Trophoblast cell (in vitro differentiated cells and primary cell): ENCODE measurements around the gene HIBADH.

ENCODE experiments used
- DNase-seq, 2 donors: peaks; one replicate each; pipeline ENCODE4 v3.0.0-alpha.2; 2016
- H2AFZ ChIP-seq: 2 replicates; pipeline ENCODE4 v1.6.1; 2013; ENCODE audit warnings: low read length, moderate library complexity, mild to moderate bottlenecking; ENCODE audit not compliant: insufficient read depth, poor library complexity
- H2AK5ac ChIP-seq: 2 replicates; pipeline ENCODE4 v1.6.1; 2013; ENCODE audit warnings: mild to moderate bottlenecking, low read length
- H2BK120ac ChIP-seq: 2 replicates; pipeline ENCODE4 v1.6.1; 2013; ENCODE audit warnings: low read length, mild to moderate bottlenecking, moderate library complexity; ENCODE audit not compliant: insufficient read depth, poor library complexity
- H2BK12ac ChIP-seq: 2 replicates; pipeline ENCODE4 v1.6.1; 2013; ENCODE audit warnings: mild to moderate bottlenecking, low read length, moderate library complexity
- H2BK5ac ChIP-seq: 2 replicates; pipeline ENCODE4 v1.6.1; 2013; ENCODE audit warnings: low read length, low read depth, moderate library complexity, mild to moderate bottlenecking; ENCODE audit not compliant: poor library complexity
- H3K14ac ChIP-seq: 2 replicates; pipeline ENCODE4 v1.6.1; 2013; ENCODE audit warnings: mild to moderate bottlenecking, low read length
- H3K18ac ChIP-seq: 2 replicates; pipeline ENCODE4 v1.6.1; 2013; ENCODE audit warnings: mild to moderate bottlenecking, low read length
- H3K23ac ChIP-seq: 2 replicates; pipeline ENCODE4 v1.6.1; 2013; ENCODE audit warnings: low read length
- H3K27ac ChIP-seq: 2 replicates; pipeline ENCODE4 v1.5.1; 2013; ENCODE audit warnings: low read depth, mild to moderate bottlenecking, inconsistent platforms, low read length, moderate library complexity
- H3K27me3 ChIP-seq: 2 replicates; pipeline ENCODE4 v1.6.1; 2013; ENCODE audit warnings: inconsistent platforms, mild to moderate bottlenecking, low read length, moderate library complexity; ENCODE audit not compliant: insufficient read depth
- H3K36me3 ChIP-seq, 2 experiments: 1 replicate in 1 of 2; 2 replicates in 1 of 2; pipeline ENCODE4 v1.6.1; 2013; ENCODE audit warnings: low read length in 2 of 2, mild to moderate bottlenecking in 2 of 2, moderate library complexity in 1 of 2; ENCODE audit not compliant: insufficient read depth in 2 of 2, control insufficient read depth in 1 of 2
- H3K4ac ChIP-seq: 2 replicates; pipeline ENCODE4 v1.6.1; 2013; ENCODE audit warnings: low read depth, mild to moderate bottlenecking, low read length, moderate library complexity
- H3K4me1 ChIP-seq, 2 experiments: 1 replicate in 1 of 2; 2 replicates in 1 of 2; pipeline ENCODE4 v1.6.1; 2013; ENCODE audit warnings: low read length in 2 of 2, mild to moderate bottlenecking in 2 of 2, moderate library complexity in 1 of 2; ENCODE audit not compliant: insufficient read depth in 2 of 2, control insufficient read depth in 1 of 2
- H3K4me2 ChIP-seq: 2 replicates; pipeline ENCODE4 v1.6.1; 2013; ENCODE audit warnings: inconsistent platforms, mild to moderate bottlenecking, low read length, moderate library complexity
- H3K4me3 ChIP-seq: 2 replicates; pipeline ENCODE4 v1.5.1; 2013; ENCODE audit warnings: mild to moderate bottlenecking, low read depth, low read length, inconsistent platforms
- H3K79me1 ChIP-seq: one replicate; pipeline ENCODE4 v1.6.1; 2013; ENCODE audit warnings: low read length
- H3K79me2 ChIP-seq: 2 replicates; pipeline ENCODE4 v1.6.1; 2013; ENCODE audit warnings: low read length, mild to moderate bottlenecking; ENCODE audit not compliant: control insufficient read depth, insufficient read depth, poor library complexity
- H3K9ac ChIP-seq: 2 replicates; pipeline ENCODE4 v1.6.1; 2013; ENCODE audit warnings: mild to moderate bottlenecking, low read length
- H3K9me3 ChIP-seq: 2 replicates; pipeline ENCODE4 v1.6.1; 2013; ENCODE audit warnings: low read depth, mild to moderate bottlenecking, control low read depth, inconsistent platforms, low read length; ENCODE audit not compliant: insufficient read depth
- H4K12ac ChIP-seq: 2 replicates; pipeline ENCODE4 v1.6.1; 2013; ENCODE audit warnings: low read depth, mild to moderate bottlenecking, low read length, moderate library complexity
- H4K8ac ChIP-seq: 2 replicates; pipeline ENCODE4 v1.6.1; 2013; ENCODE audit warnings: low read depth, mild to moderate bottlenecking, low read length, moderate library complexity
- H4K91ac ChIP-seq: one replicate; pipeline ENCODE4 v1.6.1; 2013; ENCODE audit warnings: low read depth, mild to moderate bottlenecking, low read length, moderate library complexity
- WGBS: extraction: QIAGEN DNeasy Blood & Tissue Kit; methylation state at CpG from one replicate; pipeline ENCODE4 v1.1.7; 2013; ENCODE audit warnings: missing lambda C conversion rate; ENCODE audit not compliant: insufficient read length, insufficient coverage; ENCODE audit errors: extremely low coverage; 5-methylcytosine and 5-hydroxymethylcytosine counted together

Gene HIBADH

GRCh38 chr7:27671675-27672074 lies 9.0 kb upstream of the HIBADH start:
- no peak overlapping the region for H3K4ac ChIP-seq
- no peaks in the 10 kb centered on the region for H3K79me2 ChIP-seq
- H3K27me3 ChIP-seq, result no peaks in the 10 kb centered on the region
- no peak overlapping the region for H3K4me3 ChIP-seq
- H3K23ac ChIP-seq, result no peak overlapping the region
- no peaks in the 10 kb centered on the region for H3K4me1 ChIP-seq
- H4K91ac ChIP-seq, result no peak overlapping the region
- H3K4me2 ChIP-seq, result no peak overlapping the region
- H3K79me1 ChIP-seq, result no peaks in the 10 kb centered on the region
- H4K8ac ChIP-seq, result no peak overlapping the region
- H4K12ac ChIP-seq, result no peak overlapping the region
- H3K9me3 ChIP-seq, result no peaks in the 10 kb centered on the region
- H2BK12ac ChIP-seq, result no peak overlapping the region
- no peak overlapping the region for H3K18ac ChIP-seq
- no peak overlapping the region for H2AFZ ChIP-seq
- no peak overlapping the region for H2AK5ac ChIP-seq
- WGBS, result 100% methylated on average over 1 of the region's 3 CpGs
- H3K36me3 ChIP-seq, result no peaks in the 10 kb centered on the region
- H3K27ac ChIP-seq, result no peak overlapping the region
- no peak overlapping the region for H2BK120ac ChIP-seq
- no peak overlapping the region for H3K14ac ChIP-seq
- no peak overlapping the region for H3K9ac ChIP-seq
- no peak overlapping the region for H2BK5ac ChIP-seq
- no peak for DNase-seq

DNA sequence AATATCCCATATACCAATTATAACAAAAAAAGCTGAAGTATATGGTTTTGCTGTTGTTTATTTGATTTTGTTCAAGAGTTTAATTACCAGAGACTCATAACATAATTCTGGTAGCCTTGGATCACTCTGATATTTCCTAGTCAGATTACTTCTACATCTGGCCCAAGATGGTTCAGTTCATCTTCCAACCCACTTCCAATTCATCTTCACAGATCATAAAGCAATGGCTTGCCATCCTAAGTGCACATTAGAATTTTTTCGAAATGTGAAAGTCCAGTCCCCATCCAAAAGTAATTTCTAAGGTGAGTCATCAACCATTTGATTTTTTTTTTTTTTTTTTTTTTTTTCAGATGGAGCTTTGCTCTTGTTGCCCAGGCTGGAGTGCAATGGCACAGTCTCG lies 8.0 kb upstream of the HIBADH start:
- no peak overlapping the region for H2BK5ac ChIP-seq

GRCh38 chr7:27670177-27670576 lies 7.5 kb upstream of the HIBADH start:
- Histone ChIP-seq H2BK120ac (no peak overlapping the region), H4K91ac (no peak overlapping the region), H3K9ac (no peak overlapping the region), H4K8ac (no peak overlapping the region), H3K36me3 (no peaks in the 10 kb centered on the region), H3K4ac (no peak overlapping the region), H3K27me3 (no peaks in the 10 kb centered on the region), H3K18ac (no peak overlapping the region), H2BK5ac (no peak overlapping the region), H2BK12ac (no peak overlapping the region), H3K27ac (no peak overlapping the region), H3K14ac (no peak overlapping the region), H2AK5ac (no peak overlapping the region), H3K23ac (no peak overlapping the region), H3K4me1 (no peaks in the 10 kb centered on the region), H2AFZ (no peak overlapping the region), H3K9me3 (no peaks in the 10 kb centered on the region), H3K4me2 (no peak overlapping the region), H3K4me3 (no peak overlapping the region), H4K12ac (no peak overlapping the region), H3K79me1 (no peaks in the 10 kb centered on the region), H3K79me2 (no peaks in the 10 kb centered on the region)
- DNase-seq, result no peak
- no CpG with 5 or more reads among the region's 2 CpGs for WGBS

More for the DNA sequence above, 8.0 kb upstream of the HIBADH start:
- Histone ChIP-seq H2BK12ac (no peak overlapping the region), H2AFZ (no peak overlapping the region), H3K79me1 (no peaks in the 10 kb centered on the region), H3K9me3 (no peaks in the 10 kb centered on the region), H3K23ac (no peak overlapping the region), H3K9ac (no peak overlapping the region), H3K27ac (no peak overlapping the region), H3K79me2 (no peaks in the 10 kb centered on the region), H3K14ac (no peak overlapping the region), H3K4me1 (no peaks in the 10 kb centered on the region), H2BK120ac (no peak overlapping the region), H4K91ac (no peak overlapping the region), H3K4me3 (no peak overlapping the region), H3K4me2 (no peak overlapping the region), H3K27me3 (no peaks in the 10 kb centered on the region), H2AK5ac (no peak overlapping the region), H3K18ac (no peak overlapping the region), H4K8ac (no peak overlapping the region), H3K4ac (no peak overlapping the region), H4K12ac (no peak overlapping the region), H3K36me3 (no peaks in the 10 kb centered on the region)
- no CpG with 5 or more reads among the region's 2 CpGs for WGBS
- no peak for DNase-seq

DNA sequence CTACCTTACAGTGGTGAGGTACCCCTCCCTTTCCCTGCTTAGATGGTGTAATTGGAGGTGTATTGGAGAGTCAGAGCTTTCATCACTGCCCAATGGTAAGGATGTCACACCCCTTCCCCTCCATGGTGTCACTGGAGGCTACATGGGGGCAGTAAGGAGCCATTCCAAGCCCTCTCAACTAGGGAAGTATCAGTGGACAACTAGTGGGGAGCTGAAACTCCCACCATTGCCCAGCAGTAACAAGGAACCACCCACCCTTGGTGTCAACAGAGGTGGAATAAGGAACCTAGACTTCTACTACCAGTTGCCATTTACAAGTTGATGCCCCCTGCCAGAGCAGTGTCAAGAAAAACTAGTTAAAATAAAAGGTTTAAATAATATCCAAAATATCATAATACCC lies 2.8 kb upstream of the HIBADH start:
- H3K27ac ChIP-seq, result no peak overlapping the region
- no peak overlapping the region for H3K4me3 ChIP-seq
- H3K23ac ChIP-seq, result no peak overlapping the region
- no peak overlapping the region for H3K4me2 ChIP-seq
- H2AK5ac ChIP-seq, result no peak overlapping the region
- H3K18ac ChIP-seq, result no peak overlapping the region
- no peak overlapping the region for H3K14ac ChIP-seq
- H3K9ac ChIP-seq, result no peak overlapping the region
- no peak overlapping the region for H4K8ac ChIP-seq
- no peak overlapping the region for H2AFZ ChIP-seq
- no peaks in the 10 kb centered on the region for H3K9me3 ChIP-seq
- H3K79me2 ChIP-seq, result peaks cover 4% of the 10 kb centered on the region
- H4K12ac ChIP-seq, result no peak overlapping the region
- H2BK12ac ChIP-seq, result no peak overlapping the region
- no peak overlapping the region for H4K91ac ChIP-seq
- no peaks in the 10 kb centered on the region for H3K36me3 ChIP-seq
- H2BK5ac ChIP-seq, result no peak overlapping the region
- H3K79me1 ChIP-seq, result peaks cover 7% of the 10 kb centered on the region
- H3K4ac ChIP-seq, result no peak overlapping the region
- no peaks in the 10 kb centered on the region for H3K27me3 ChIP-seq
- DNase-seq, result no peak
- no peak overlapping the region for H2BK120ac ChIP-seq
- H3K4me1 ChIP-seq, result peaks cover 0 to 2% of the 10 kb centered on the region in 2 experiments
